HepG2 (cell line): ENCODE measurements around the gene IGFALS.

ENCODE experiments used
- HNRNPUL1 ChIP-seq: fragments of 200-400 bp; formaldehyde crosslinking; IDR thresholded peaks from 2 replicates; pipeline ENCODE4 v1.6.1; 2017; ENCODE audit warnings: low read depth, mild to moderate bottlenecking, low read length, moderate library complexity
- MEF2D ChIP-seq: sonication (generic); formaldehyde crosslinking; IDR thresholded peaks from 2 replicates; pipeline ENCODE4 v1.5.1; 2020; ENCODE audit warnings: mild to moderate bottlenecking, missing genetic modification reagents
- TBP ChIP-seq: sonication (generic); formaldehyde crosslinking; IDR thresholded peaks from 2 replicates; pipeline ENCODE4 v1.5.0; 2020; ENCODE audit warnings: missing genetic modification reagents
- ZNF354B ChIP-seq: sonication (generic); formaldehyde crosslinking; IDR thresholded peaks from 2 replicates; pipeline ENCODE4 v1.8.0; 2022; ENCODE audit warnings: mild to moderate bottlenecking, missing genetic modification reagents
- TF ChIP-seq, protein P1 (sequence below): fragments of 450-650 bp; IDR thresholded peaks from 2 replicates; pipeline ENCODE4 v1.6.1; 2017; ENCODE audit warnings: mild to moderate bottlenecking

DNA sequence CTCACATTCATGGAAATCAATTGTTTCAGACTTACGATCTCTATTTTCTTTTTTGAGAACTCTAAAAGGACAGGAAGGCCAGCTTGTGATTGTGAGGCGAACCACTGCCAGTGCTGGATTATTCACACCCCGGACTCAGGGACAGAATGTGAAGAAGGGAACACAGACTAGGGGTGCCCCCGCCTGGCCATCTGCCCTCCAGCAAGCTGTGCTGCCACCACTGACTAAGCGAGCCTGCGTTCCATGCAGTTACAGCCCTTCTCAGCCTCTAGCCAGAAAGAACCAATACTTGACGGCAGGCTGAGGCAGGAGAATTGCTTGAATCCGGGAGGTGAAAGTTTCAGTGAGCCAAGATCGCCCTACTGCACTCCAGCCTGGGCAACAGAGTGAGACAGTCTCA, 30.3 kb upstream of the IGFALS start:
- TF ChIP-seq TBP (CRISPR knock-in tag) (no peak), MEF2D (CRISPR knock-in tag) (no peak), HNRNPUL1 (no peak), ZNF354B (no peak)
- TF ChIP-seq, protein P1, sequence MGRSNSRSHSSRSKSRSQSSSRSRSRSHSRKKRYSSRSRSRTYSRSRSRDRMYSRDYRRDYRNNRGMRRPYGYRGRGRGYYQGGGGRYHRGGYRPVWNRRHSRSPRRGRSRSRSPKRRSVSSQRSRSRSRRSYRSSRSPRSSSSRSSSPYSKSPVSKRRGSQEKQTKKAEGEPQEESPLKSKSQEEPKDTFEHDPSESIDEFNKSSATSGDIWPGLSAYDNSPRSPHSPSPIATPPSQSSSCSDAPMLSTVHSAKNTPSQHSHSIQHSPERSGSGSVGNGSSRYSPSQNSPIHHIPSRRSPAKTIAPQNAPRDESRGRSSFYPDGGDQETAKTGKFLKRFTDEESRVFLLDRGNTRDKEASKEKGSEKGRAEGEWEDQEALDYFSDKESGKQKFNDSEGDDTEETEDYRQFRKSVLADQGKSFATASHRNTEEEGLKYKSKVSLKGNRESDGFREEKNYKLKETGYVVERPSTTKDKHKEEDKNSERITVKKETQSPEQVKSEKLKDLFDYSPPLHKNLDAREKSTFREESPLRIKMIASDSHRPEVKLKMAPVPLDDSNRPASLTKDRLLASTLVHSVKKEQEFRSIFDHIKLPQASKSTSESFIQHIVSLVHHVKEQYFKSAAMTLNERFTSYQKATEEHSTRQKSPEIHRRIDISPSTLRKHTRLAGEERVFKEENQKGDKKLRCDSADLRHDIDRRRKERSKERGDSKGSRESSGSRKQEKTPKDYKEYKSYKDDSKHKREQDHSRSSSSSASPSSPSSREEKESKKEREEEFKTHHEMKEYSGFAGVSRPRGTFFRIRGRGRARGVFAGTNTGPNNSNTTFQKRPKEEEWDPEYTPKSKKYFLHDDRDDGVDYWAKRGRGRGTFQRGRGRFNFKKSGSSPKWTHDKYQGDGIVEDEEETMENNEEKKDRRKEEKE = no peak
